Epithelial cell of esophagus (primary cell): Measurements from ENCODE around the gene LELP1.
"Not testable (repeated sequence)": the region's sequence is repeated elsewhere in the genome, so short reads cannot be mapped to it uniquely, and the experiment has no call there.

Experiments used
- DNase-seq: peaks from one replicate; pipeline ENCODE4 v3.0.0; 2010; ENCODE audit warnings: low read depth
- H3K4me3 ChIP-seq: 2 replicates; pipeline ENCODE4 v1.5.1; 2011; ENCODE audit warnings: mild to moderate bottlenecking, low read length, control low read depth
- TF ChIP-seq, protein P1 (sequence below): IDR thresholded peaks from 2 replicates; pipeline ENCODE4 v1.5.1; 2011; ENCODE audit warnings: low read depth, mild to moderate bottlenecking, low read length, control low read depth, inconsistent platforms; ENCODE audit not compliant: insufficient read depth; ENCODE audit errors: missing control alignments

LELP1 gene

DNA sequence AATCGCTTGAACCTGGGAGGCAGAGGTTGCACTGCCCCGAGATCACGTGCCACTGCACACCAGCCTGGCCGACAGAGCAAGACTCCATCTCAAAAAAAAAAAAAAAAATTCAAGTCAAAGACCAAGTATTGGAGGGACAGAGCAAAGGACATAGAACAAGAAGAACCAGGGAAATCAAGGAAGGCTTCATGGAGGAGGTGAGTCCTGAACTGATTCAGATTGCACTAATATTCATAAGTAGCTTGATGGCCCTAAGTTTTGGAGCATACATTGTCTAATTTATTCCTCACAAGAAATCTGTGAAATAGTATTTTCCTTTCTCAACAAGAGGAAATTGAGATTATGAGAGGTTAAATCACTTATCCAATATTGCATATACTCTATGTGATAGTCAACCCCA, 10.3 kb downstream of the LELP1 start:
- DNase-seq = no peak
- TF ChIP-seq, protein P1, sequence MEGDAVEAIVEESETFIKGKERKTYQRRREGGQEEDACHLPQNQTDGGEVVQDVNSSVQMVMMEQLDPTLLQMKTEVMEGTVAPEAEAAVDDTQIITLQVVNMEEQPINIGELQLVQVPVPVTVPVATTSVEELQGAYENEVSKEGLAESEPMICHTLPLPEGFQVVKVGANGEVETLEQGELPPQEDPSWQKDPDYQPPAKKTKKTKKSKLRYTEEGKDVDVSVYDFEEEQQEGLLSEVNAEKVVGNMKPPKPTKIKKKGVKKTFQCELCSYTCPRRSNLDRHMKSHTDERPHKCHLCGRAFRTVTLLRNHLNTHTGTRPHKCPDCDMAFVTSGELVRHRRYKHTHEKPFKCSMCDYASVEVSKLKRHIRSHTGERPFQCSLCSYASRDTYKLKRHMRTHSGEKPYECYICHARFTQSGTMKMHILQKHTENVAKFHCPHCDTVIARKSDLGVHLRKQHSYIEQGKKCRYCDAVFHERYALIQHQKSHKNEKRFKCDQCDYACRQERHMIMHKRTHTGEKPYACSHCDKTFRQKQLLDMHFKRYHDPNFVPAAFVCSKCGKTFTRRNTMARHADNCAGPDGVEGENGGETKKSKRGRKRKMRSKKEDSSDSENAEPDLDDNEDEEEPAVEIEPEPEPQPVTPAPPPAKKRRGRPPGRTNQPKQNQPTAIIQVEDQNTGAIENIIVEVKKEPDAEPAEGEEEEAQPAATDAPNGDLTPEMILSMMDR = no peak
- H3K4me3 ChIP-seq = no peak overlapping the region

DNA sequence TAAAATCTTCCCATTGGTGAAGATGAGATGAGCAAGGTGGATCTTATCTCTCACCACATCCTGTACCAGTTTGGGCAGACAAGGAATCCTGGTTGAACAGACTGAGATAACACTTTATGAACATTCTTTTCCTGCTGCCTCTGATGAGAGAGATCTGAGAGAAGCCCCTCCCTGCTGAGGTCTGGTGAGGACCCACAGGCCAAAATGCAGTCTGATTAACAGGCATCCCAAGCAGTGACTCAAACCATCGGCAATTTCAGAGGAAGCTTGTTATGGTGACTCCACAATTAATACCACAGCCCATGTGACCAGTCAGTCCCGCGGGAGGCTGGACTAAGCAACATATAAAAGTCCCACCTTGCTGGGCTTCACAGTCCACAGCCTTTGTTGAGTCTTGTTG, 14.0 kb downstream of the LELP1 start, which contains the start of gene PRR9:
PRR9 (plus strand) TSS at position 373 of the 400 bp plus-strand sequence. CDS start 561 bp downstream, outside the sequence.
- H3K4me3 ChIP-seq = no peak within 1 kb of the TSS
- DNase-seq = no peak
- TF ChIP-seq, protein P1 = no peak

DNA sequence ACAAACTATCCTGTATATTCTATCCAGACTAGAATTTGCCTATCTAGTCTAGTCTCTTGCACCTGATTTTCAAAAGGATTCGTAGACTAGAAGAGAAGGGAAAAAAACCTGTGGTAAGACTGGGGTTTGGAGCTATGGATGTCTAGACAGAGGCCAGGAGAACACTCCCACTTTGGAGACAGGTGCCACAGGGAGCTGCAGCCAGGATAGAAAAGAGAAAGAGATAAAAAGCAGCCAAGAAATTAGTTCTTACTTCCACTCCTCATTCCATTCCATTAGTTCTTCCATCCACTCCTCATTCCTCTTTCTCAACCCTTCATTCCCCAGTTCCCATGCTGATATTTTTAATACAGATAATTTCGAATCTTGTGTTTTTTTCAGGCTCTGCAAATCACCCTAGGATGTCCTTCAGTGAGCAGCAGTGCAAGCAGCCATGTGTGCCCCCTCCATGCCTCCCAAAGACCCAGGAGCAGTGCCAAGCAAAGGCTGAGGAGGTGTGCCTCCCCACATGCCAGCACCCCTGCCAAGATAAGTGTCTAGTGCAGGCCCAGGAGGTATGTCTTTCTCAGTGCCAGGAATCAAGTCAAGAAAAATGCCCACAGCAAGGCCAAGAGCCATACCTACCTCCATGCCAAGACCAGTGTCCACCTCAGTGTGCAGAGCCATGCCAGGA, 14.7 kb downstream of the LELP1 start:
- no peak for DNase-seq
- TF ChIP-seq, protein P1 = no peak

DNA sequence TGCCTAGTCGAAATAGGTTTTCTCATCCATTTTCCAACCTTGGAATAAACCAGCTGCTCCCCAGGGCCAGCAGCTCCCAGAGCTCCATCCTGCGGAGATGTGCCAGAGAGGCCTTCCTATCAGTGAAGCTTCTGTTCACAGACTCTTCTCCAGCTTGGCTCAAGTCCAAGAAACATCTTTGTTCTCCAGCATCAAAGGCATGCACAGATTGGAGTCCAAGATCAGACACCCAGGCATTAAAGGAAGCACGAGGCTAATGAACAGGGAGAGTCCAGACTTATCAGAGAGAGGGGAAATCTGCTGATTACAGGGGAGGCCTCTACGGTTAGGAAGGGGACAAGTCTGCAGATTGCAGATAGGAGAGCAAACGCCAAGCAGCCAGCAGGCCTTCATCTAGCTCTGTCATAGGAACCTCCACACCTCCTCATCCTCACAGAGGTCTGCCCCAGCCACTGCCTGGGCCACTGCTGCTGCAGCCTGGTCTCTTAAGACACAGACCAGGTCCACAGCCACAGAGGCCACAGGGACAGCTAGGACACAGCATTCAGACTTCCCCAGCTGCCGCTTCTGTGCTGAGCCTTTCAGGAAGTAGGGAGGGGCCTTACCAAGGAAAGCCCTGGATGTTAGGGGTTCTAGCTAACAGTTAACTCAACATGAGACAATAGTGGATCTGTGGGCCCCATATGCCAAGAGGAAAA, 17.5 kb downstream of the LELP1 start:
- no peak for DNase-seq
- TF ChIP-seq, protein P1 = no peak
- no peak overlapping the region for H3K4me3 ChIP-seq

More for the DNA sequence above, 14.7 kb downstream of the LELP1 start:
- no peak overlapping the region for H3K4me3 ChIP-seq

DNA sequence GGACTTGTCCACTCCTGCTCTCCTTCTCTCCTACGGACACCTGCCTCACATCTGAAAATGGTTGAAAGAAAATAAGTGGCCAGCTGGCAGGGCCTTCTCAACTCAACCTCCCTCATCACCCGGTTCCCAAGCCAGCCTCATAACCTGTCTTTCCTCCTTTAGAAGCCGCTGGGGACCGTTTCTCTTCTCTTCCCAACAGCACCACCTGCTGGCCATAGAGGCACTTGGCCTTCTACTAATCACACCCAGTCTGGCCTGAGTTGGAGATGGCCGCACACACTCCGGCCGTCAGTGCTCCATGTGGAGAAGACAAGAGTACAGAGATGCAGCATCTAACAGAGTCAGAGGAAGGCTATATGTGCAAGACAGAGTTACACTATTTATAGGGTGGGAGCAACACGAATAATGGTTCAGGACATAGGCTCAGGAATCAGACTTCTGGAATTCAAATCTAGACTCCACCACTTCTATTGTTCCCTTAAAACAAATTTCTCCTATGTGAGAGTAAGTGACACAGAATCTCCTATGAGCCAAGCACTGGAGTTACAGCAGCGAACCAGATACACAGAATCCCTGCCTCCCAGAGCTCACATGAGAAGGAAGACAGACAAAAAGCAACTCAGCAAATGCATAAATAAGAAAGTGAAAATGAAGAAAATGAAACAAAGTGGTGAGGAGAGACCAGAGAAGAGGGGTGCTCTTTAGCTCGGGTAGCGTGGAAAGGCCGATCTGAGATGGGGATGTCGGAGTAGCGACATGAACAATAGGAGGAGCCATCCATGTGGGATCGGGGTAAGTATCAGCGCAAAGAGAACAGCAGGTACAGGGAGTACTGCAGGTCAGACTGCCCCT, 20.0 kb downstream of the LELP1 start:
- DNase-seq = peak; percentile 68

DNA sequence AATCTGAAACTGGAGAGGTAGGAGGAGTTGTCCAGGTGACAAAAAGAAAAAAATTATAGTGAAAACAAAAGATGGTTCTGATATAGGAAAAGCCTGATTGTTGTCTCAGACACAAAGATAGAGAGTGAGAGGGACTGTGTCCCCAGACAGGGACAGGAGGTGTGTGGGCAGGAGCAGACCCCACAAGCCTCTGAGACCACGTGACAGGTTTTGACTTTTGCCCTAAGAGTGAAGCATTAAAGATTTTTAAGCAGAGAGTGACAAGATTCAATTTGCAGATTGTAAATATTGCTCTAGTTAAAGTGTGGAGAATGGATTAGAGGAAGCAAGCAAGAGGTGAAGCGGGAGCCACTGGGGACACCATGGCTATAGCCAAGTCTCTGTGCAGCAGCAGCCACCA, 24.6 kb downstream of the LELP1 start:
- DNase-seq = no peak
- TF ChIP-seq, protein P1 = no peak
- no peak overlapping the region for H3K4me3 ChIP-seq

More for the DNA sequence above, 20.0 kb downstream of the LELP1 start:
- TF ChIP-seq, protein P1 = peak; percentile 71
- H3K4me3 ChIP-seq = not testable (repeated sequence)
